Activated naive CD4-positive, alpha-beta T cell (primary cell): Measurements from ENCODE around the gene ARHGAP20.

ENCODE experiments used
- DNase-seq, 4 experiments: peaks; one replicate each; lab custom pipeline; 2025; lab: John Stamatoyannopoulos, UW

The ARHGAP20 gene

DNA sequence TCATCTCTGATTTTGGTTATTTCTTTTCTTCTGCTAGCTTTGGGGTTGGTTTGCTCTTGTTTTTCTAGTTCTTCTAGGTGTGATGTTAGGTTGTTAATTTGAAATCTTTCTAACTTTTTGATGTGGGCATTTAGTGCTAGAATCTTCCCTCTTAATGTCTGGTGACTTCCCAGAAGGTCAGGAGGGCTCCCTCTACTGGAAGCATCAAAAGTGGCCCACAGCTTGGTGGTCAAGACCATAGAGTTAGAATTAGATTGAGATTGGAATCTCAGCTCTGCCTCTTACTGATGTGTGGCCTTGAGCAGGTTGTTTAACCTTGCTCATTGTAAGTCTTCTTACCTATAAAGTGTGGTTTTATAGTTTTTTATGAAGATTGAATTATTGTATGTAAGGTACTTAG lies 183.2 kb downstream of the ARHGAP20 start:
- DNase-seq, result no peak

DNA sequence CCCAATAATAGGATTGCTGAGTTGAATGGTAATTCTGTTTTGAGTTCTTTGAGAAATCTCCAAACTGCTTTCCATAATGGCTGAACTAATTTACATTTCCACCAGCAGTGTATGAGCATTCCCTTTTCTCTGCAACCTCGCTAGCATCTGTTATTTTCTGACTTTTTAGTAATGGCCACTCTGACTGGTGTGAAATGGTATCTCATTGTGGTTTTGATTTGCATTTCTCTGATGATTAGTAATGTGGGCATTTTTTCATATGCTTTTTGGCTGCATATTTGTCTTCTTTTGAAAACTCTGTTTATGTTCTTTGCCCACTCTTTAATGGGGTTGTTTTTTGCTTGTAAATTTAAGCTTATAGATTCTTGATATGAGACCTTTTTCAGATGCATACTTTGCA lies 185.1 kb downstream of the ARHGAP20 start:
- no peak for DNase-seq
